Brain microvascular endothelial cell (primary cell): ENCODE data around the gene CD151.
A peak's percentile ranks its signal among the peaks of the same experiment; 100 is the strongest.

Experiments
- DNase-seq: peaks from one replicate; pipeline ENCODE4 v3.0.0-alpha.2; 2020
- H3K27ac ChIP-seq: fragments of 250-450 bp; sonication (Bioruptor Pico); 2 replicates; pipeline ENCODE4 v1.5.1; 2020; ENCODE audit warnings: mild to moderate bottlenecking, moderate library complexity
- H3K27me3 ChIP-seq: fragments of 250-450 bp; sonication (Bioruptor Pico); replicated peaks from 2 replicates; pipeline ENCODE4 v1.5.1; 2020; ENCODE audit warnings: mild to moderate bottlenecking
- H3K36me3 ChIP-seq: fragments of 250-450 bp; sonication (Bioruptor Pico); replicated peaks from 2 replicates; pipeline ENCODE4 v1.5.1; 2020; ENCODE audit warnings: mild to moderate bottlenecking
- H3K4me3 ChIP-seq: 2 replicates; pipeline ENCODE4 v1.5.1; 2011; ENCODE audit warnings: low read depth, mild to moderate bottlenecking, control low read depth, low read length, moderate library complexity
- CTCF ChIP-seq: IDR thresholded peaks from 2 replicates; pipeline ENCODE4 v1.5.1; 2011; ENCODE audit warnings: low read depth, mild to moderate bottlenecking, moderate library complexity, low read length, control low read depth, inconsistent platforms; ENCODE audit errors: missing control alignments
- in situ Hi-C: cut with HindIII; loops from 2 replicates; pipeline ENCODE4 v1.10.0; 2017; ENCODE audit warnings: low sequenced_read_pairs, low pct_ligation_motif_present

The CD151 gene

GRCh38 chr11:858762-859339 lies 26.1 kb downstream of the CD151 start:
- no peak for TF ChIP-seq CTCF
- H3K27ac ChIP-seq, result no peak overlapping the region
- H3K4me3 ChIP-seq, result peak overlapping the region; percentile 9
- H3K36me3 ChIP-seq, result peaks cover 2% of the 10 kb centered on the region
- DNase-seq, result no peak
- in situ Hi-C loops, result no loop called here
- no peaks in the 10 kb centered on the region for H3K27me3 ChIP-seq

GRCh38 chr11:859394-860131 lies 26.8 kb downstream of the CD151 start:
- H3K4me3 ChIP-seq, result peak overlapping the region; percentile 48
- in situ Hi-C loops, result no loop called here
- no peak overlapping the region for H3K27ac ChIP-seq
- DNase-seq, result peak; percentile 84
- TF ChIP-seq CTCF, result no peak
- peaks cover 2% of the 10 kb centered on the region for H3K36me3 ChIP-seq
- H3K27me3 ChIP-seq, result no peaks in the 10 kb centered on the region

GRCh38 chr11:860234-861104 lies 27.7 kb downstream of the CD151 start:
- H3K27ac ChIP-seq, result no peak overlapping the region
- no peak for DNase-seq
- H3K27me3 ChIP-seq, result no peaks in the 10 kb centered on the region
- no peak overlapping the region for H3K4me3 ChIP-seq
- in situ Hi-C loops, result no loop called here
- no peak for TF ChIP-seq CTCF
- H3K36me3 ChIP-seq, result peaks cover 3% of the 10 kb centered on the region

GRCh38 chr11:861105-861479 lies 28.3 kb downstream of the CD151 start:
- H3K36me3 ChIP-seq, result peaks cover 9% of the 10 kb centered on the region
- no peak for DNase-seq
- H3K27me3 ChIP-seq, result no peaks in the 10 kb centered on the region
- TF ChIP-seq CTCF, result no peak
- H3K27ac ChIP-seq, result no peak overlapping the region
- in situ Hi-C loops, result no loop called here
- H3K4me3 ChIP-seq, result no peak overlapping the region

- no peaks in the 10 kb centered on the region for H3K27me3 ChIP-seq
- TF ChIP-seq CTCF, result no peak
- no peak overlapping the region for H3K27ac ChIP-seq
- in situ Hi-C loops, result no loop called here
- no peak for DNase-seq
- H3K4me3 ChIP-seq, result no peak overlapping the region
- peaks cover 9% of the 10 kb centered on the region for H3K36me3 ChIP-seq
Measured at GRCh38 chr11:862081-862661, 29.4 kb downstream of the CD151 start.
